Amygdala (tissue), 56 donors: ENCODE results near the gene RNU4-1.

ENCODE experiments used
- DNase-seq, 56 donors: peaks; one replicate each; lab custom pipeline; 2025; lab: John Stamatoyannopoulos, UW

Gene RNU4-1

DNA sequence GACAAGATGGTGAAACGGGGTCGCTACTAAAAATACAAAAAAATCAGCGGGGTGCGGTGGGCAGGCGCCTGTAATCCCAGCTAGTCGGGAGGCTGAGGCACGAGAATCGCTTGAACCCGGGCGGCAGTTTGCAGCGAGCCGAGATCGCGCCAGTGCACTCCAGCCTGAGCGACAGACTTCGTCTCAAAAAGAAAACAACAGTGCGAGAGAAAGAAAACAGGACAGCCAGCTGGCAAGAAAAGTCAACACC lies 701 bp downstream of the RNU4-1 start:
- peak in 1 of 56 donors; percentile 38 for DNase-seq

- peak in 6 of 56 donors; percentile 8 to 41 (median 21) for DNase-seq
These were observed 2.3 kb downstream of the RNU4-1 start for GRCh38 chr12:120290609-120291305.

DNA sequence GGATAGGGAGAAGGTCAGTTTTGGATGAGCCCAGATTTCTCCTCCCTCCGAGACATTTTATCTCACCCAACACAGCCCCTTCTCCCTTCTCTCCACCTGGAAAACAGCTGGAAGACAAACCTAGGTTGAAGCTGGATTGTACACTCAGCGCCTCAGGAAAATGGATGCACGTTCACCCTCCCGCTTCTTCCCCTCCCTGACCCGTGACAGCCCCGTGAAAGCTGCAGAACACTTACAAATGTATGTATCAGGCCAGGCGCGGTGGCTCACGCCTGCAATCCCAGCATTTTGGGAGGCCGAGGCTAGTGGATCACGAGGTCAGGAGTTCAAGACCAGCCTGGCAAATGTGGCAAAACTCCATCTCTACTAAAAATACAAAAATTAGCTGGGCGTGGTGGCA lies 5.5 kb downstream of the RNU4-1 start:
- no peak for DNase-seq

GRCh38 chr12:120286768-120287490 lies 6.1 kb downstream of the RNU4-1 start:
- no peak for DNase-seq

DNA sequence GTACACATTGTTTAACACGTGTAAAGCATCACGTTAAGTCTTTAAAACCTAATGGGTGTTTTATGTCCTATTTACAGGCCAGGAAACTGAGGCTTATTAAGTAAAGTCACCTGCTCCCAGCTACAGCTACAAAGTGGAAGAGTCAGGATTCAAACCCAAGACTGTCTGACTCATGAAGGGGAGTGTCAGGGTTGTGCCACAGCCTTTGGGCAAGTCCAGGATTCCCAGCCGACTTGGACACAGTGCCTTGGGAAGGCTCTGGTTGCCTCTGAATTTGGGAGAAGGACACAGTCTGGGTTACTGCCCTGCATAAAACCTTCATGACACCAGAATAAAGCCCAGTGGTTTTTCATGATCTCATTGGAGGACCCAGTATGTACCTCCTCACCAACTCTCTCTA lies 8.7 kb downstream of the RNU4-1 start:
- DNase-seq: no peak

GRCh38 chr12:120283318-120283717 lies 9.7 kb downstream of the RNU4-1 start:
- DNase-seq: no peak

DNA sequence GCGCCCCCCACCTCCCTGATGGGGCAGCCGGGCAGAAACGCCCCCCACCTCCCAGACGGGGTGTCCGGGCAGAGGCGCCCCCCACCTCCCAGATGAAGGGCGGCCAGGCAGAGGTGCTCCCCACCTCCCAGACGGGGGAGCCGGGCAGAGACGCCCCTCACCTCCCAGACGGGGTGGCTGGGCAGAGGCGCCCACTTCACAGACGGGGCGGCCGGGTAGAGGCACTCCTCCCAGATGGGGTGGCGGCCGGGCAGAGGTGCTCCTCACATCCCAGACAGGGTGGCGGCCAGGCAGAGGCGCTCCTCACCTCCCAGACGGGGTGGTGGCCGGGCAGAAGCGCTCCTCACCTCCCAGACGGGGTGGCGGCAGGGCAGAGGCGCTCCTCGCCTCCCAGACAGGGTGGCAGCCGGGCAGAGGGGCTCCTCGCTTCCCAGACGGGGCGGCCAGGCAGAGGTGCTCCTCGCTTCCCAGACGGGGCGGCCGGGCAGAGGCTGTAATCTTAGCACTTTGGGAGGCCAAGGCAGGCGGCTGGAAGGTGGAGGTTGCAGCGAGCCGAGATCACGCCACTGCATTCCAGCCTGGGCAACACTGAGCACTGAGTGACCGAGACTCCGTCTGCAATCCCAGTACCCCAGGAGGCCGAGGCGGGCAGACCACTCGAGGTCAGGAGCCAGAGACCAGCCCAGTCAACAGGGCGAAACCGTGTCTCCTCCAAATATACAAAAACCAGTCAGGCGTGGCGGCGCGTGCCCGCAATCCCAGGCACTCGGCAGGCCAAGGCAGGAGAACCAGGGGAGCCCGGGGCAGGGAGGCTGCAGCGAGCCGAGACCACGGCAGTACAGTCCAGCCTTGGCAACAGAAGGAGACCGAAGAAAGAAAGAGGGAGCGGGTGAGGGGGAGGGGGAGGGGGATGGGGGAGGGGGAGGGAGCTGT lies 14.6 kb downstream of the RNU4-1 start:
- DNase-seq: no peak

GRCh38 chr12:120276734-120277133 lies 16.3 kb downstream of the RNU4-1 start:
- no peak for DNase-seq

DNA sequence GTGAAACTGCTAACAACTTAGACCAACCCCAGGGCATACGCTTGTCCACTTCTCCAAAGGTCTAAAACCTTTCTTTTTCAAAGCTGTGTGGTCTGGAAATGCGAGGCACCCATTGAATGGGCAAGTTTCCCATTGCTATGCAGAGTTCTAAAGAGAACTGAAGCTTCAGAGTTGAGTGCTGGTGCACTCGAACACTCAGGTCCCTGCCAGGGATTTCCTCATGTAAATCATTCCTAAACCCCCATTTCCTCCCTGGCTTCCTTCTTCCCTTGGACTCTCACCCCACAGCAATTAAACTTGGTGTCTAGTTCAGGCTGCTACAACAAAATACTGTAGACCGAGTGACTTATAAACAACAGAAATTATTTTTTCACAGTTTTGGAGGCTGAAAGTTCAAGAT lies 25.3 kb downstream of the RNU4-1 start:
- DNase-seq: no peak

DNA sequence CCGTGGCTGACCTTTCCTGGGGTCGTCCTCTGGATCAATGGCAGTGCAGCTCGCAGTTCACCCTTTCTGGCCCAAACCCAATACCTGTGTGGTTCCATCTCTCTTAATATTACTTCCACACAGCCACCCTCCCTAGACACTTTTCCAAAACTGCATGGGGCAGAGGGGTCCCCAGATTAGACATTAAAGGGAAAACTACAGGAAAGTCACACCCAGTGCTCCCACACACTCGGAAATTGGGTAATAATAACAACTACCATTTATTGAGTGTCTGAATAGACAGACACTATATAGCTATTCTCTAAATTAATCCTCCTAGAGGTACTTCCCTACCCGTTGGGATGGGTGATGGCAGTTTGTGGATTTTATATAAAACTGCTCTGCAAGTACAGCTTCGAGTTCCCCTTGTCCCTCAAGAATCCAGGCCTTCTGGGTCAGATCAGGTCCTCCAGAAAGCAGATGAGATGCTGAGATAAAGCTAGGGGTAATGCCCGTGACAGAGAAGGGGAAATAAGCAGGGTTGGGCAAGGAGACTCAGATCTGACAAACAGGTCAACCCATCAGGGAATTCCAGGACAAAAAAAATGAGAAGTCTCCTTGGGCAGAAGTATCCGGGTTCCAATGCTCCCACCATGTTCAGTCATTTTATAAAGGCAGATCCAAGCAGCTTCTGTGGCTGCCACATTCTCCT lies 26.7 kb downstream of the RNU4-1 start:
- no peak for DNase-seq

GRCh38 chr12:120265473-120266179 lies 27.4 kb downstream of the RNU4-1 start, which contains the start of gene PXN:
Gene PXN (minus strand): TSS chr12:120265730. CDS start chr12:120265629, 101 bp downstream.
- DNase-seq: peak in 53 of 56 donors; percentile 28 to 90 (median 68)

DNA sequence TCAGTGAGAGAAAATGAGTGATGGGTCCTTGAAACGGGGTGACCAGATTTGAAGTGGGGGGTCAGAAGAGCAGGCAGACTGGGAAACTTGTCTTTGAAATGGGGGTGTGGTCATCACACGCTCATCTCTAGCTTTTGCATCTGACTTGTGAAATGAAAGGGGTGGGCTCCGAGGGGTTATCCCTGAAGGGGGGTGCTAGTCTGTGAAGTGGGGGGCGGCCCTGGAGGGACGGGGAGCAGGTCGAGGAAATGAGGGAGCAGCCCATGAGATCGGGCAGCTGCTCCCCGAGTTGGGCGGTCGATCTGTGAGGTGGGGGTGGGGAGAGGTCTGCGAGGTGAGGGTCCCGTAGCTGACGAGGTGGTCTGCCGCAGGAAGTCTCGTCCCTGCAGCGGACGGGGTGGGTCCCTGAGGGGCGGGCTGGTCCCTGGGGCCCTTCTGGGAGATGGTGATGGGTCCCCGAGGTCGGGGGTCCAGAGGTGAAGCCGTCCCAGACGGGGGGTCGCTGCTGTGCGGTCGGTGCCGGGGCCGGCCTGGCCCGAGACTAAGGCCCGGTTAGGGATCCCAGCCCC lies 28.0 kb downstream of the RNU4-1 start:
- peak in 1 of 56 donors; percentile 35 for DNase-seq

- DNase-seq: peak in 2 of 56 donors; percentile 6 to 22
These were observed 28.7 kb downstream of the RNU4-1 start for GRCh38 chr12:120264086-120264903.

GRCh38 chr12:120263748-120264085 lies 29.3 kb downstream of the RNU4-1 start:
- DNase-seq: no peak

DNA sequence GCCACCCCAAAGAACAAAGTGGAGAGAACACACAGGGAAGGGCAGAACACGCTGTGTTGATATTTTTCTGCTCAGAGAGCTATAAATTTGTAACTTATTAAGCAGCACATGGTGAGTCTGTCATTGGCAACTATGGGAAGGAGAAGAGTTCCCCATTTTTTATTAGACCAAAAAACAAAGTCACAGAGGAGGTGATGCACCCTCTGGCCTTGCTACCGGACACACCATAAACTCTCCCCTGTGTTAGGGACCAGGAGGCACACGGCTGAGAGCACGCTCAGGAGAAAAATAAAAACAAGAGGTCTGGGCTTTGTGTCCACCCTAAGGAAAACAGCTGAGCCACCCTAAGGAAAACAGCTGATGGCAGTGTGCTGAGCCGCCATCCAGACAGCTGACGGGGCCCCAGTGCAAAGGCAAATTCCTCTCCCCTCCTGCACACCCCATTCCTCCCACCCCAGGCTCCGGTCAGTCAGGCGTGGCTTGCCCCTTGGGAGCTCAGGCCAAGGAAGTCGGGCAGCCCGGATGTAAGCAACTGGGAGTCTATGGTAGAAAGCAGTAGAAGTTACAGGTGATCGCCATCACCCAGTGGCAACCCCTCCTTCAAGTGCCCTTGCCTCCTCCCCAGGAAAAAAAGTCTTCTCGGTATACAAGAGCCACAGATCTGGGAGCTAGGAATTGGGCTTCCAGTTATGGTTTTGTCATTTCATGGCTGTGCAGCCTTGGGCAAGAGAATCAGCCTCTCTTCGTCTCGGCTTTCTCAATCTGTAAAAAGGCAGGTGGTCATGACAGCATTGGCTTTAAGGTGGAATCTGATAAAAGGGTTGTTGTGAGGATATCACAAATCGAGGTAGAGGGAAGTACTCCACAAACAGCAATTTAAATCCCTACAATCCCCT lies 29.9 kb downstream of the RNU4-1 start:
- DNase-seq: peak in 1 of 56 donors; percentile 16

- DNase-seq: peak in 15 of 56 donors; percentile 6 to 37 (median 21)
These were observed 30.8 kb downstream of the RNU4-1 start for GRCh38 chr12:120261951-120262851.

DNA sequence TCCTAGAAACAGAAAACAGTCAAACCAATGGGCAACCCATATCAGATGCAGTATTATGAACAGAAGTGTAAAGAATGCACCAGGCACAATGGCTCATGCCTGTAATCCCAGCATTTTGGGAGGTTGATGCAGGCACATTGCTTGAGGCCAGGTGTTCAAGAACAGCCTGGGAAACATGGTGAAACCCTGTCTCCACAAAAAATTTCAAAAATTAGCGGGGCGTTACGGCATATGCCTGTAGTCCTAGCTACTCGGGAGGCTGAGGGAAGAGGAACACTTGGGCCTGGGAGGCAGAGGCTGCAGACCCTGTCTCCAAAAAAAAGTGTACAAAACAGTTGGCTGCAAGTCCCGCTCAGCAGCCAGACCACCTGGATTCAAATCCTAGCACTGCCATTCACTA lies 32.4 kb downstream of the RNU4-1 start:
- DNase-seq: no peak
